IMR-90 (cell line): ENCODE data around the gene KCNJ18. TPM values are rescaled to one million over a fixed set of nuclear protein-coding genes. Genes with fewer than 3 reads are reported as not detected.

Experiments
- ATAC-seq: fragments of 200-7000 bp; cut with Tn5 transposase; 2 replicates; pipeline ENCODE4 v1.9.1; 2020; ENCODE audit warnings: low read depth, mild to moderate bottlenecking, moderate library complexity
- BruUV-seq: library from RNA; stranded (reverse); fragments of 400-500 nt; replicated peaks from 2 replicates; lab custom pipeline; 2021; lab: Mats Ljungman, UMichigan
- CTCF ChIA-PET: fragments of 300-600 bp; formaldehyde crosslinking; extraction: SDS; loops from one replicate; lab custom pipeline; 2021; ENCODE audit warnings: antibody characterized with exemption; lab: Yijun Ruan, JAX
- POLR2A ChIA-PET: fragments of 300-600 bp; sonication (Branson Sonifier 250); formaldehyde crosslinking; loops from one replicate; lab custom pipeline; 2022; ENCODE audit warnings: antibody characterized with exemption; ENCODE audit not compliant: unreplicated experiment; lab: Charles Lee
- DNase-seq: peaks from one replicate; pipeline ENCODE4 v3.0.0; 2013
- H2AFZ ChIP-seq: replicated peaks from 2 replicates; pipeline ENCODE3; 2013; ENCODE audit warnings: low read length, mild to moderate bottlenecking; ENCODE audit not compliant: poor library complexity
- H2AK5ac ChIP-seq: 2 replicates; pipeline ENCODE4 v1.6.1; 2013; ENCODE audit warnings: low read depth, low read length, inconsistent platforms
- H2AK9ac ChIP-seq: replicated peaks from 2 replicates; pipeline ENCODE3; 2013; ENCODE audit warnings: mild to moderate bottlenecking, low read depth, low read length, moderate library complexity; ENCODE audit not compliant: poor library complexity
- H2BK120ac ChIP-seq: 2 replicates; pipeline ENCODE4 v1.6.1; 2013; ENCODE audit warnings: low read depth, low read length, inconsistent platforms
- H2BK15ac ChIP-seq: 3 replicates; pipeline ENCODE4 v1.6.1; 2013; ENCODE audit warnings: low read depth, low read length, inconsistent platforms
- H2BK20ac ChIP-seq: 2 replicates; pipeline ENCODE4 v1.6.1; 2013; ENCODE audit warnings: low read depth, mild to moderate bottlenecking, inconsistent platforms, low read length, moderate library complexity
- H2BK5ac ChIP-seq: 2 replicates; pipeline ENCODE4 v1.6.1; 2013; ENCODE audit warnings: mild to moderate bottlenecking, low read depth, low read length, inconsistent platforms; ENCODE audit not compliant: poor library complexity, severe bottlenecking
- H3K14ac ChIP-seq: replicated peaks from 2 replicates; pipeline ENCODE4 v1.6.1; 2013; ENCODE audit warnings: low read depth, low read length, inconsistent platforms
- H3K18ac ChIP-seq: 2 replicates; pipeline ENCODE4 v1.6.1; 2013; ENCODE audit warnings: low read depth, low read length, control low read depth
- H3K23ac ChIP-seq: 2 replicates; pipeline ENCODE4 v1.6.1; 2013; ENCODE audit warnings: low read depth, low read length, inconsistent platforms
- H3K27ac ChIP-seq: 2 replicates; pipeline ENCODE4 v1.5.1; 2013; ENCODE audit warnings: mild to moderate bottlenecking, control low read depth, low read length; ENCODE audit not compliant: insufficient read depth
- H3K27me3 ChIP-seq: 2 replicates; pipeline ENCODE4 v1.6.1; 2013; ENCODE audit warnings: low read length; ENCODE audit not compliant: control insufficient read depth, insufficient read depth
- H3K36me3 ChIP-seq: 2 replicates; pipeline ENCODE4 v1.6.1; 2013; ENCODE audit warnings: low read length, mixed read lengths; ENCODE audit not compliant: control insufficient read depth, insufficient read depth
- H3K4ac ChIP-seq: 2 replicates; pipeline ENCODE4 v1.6.1; 2013; ENCODE audit warnings: low read depth, low read length, inconsistent platforms
- H3K4me1 ChIP-seq: 2 replicates; pipeline ENCODE4 v1.6.1; 2013; ENCODE audit warnings: low read length, mixed read lengths; ENCODE audit not compliant: control insufficient read depth, insufficient read depth
- H3K4me2 ChIP-seq: 2 replicates; pipeline ENCODE4 v1.6.1; 2013; ENCODE audit warnings: low read depth, mild to moderate bottlenecking, control low read depth, low read length, moderate library complexity
- H3K4me3 ChIP-seq: 2 replicates; pipeline ENCODE4 v1.5.1; 2013; ENCODE audit warnings: low read depth, mild to moderate bottlenecking, control low read depth, low read length, moderate library complexity; ENCODE audit not compliant: insufficient read depth
- H3K56ac ChIP-seq: 2 replicates; pipeline ENCODE4 v1.6.1; 2013; ENCODE audit warnings: low read length, inconsistent platforms; ENCODE audit not compliant: insufficient read depth; ENCODE audit errors: extremely low read depth
- H3K79me1 ChIP-seq, 2 experiments: 2 replicates each; pipeline ENCODE4 v1.6.1; 2013; ENCODE audit warnings: low read length in 2 of 2, inconsistent platforms in 1 of 2, low read depth in 1 of 2
- H3K9ac ChIP-seq: 2 replicates; pipeline ENCODE4 v1.6.1; 2013; ENCODE audit warnings: low read depth, low read length, control low read depth
- H3K9me1 ChIP-seq: 2 replicates; pipeline ENCODE4 v1.6.1; 2013; ENCODE audit warnings: low read length, inconsistent platforms; ENCODE audit not compliant: insufficient read depth
- H3K9me3 ChIP-seq: 2 replicates; pipeline ENCODE4 v1.6.1; 2013; ENCODE audit warnings: low read length; ENCODE audit not compliant: control insufficient read depth, insufficient read depth
- H4K20me1 ChIP-seq: 2 replicates; pipeline ENCODE4 v1.6.1; 2013; ENCODE audit warnings: low read length, inconsistent platforms; ENCODE audit not compliant: insufficient read depth
- H4K5ac ChIP-seq: 2 replicates; pipeline ENCODE4 v1.6.1; 2013; ENCODE audit warnings: mild to moderate bottlenecking, low read depth, low read length, control low read depth
- H4K8ac ChIP-seq, 2 experiments: 2 replicates each; pipeline ENCODE4 v1.6.1; 2013; ENCODE audit warnings: low read depth in 2 of 2, low read length in 2 of 2, control low read depth in 1 of 2, inconsistent platforms in 1 of 2
- H4K91ac ChIP-seq: 2 replicates; pipeline ENCODE4 v1.6.1; 2013; ENCODE audit warnings: low read depth, low read length, inconsistent platforms; ENCODE audit not compliant: insufficient read depth
- BHLHE40 ChIP-seq: fragments of 150-350 bp; IDR thresholded peaks from 2 replicates; pipeline ENCODE4 v1.6.1; 2016; ENCODE audit warnings: mild to moderate bottlenecking, low read depth, low read length
- CEBPB ChIP-seq: IDR thresholded peaks from 2 replicates; pipeline ENCODE4 v1.6.1; 2012; ENCODE audit warnings: low read depth, low read length, improper control_type of control experiment
- CTCF ChIP-seq: conservative IDR thresholded peaks from 2 replicates; pipeline ENCODE4 v1.5.1; 2012; ENCODE audit warnings: mild to moderate bottlenecking, low read depth, low read length, improper control_type of control experiment
- MAZ ChIP-seq: IDR thresholded peaks from 2 replicates; pipeline ENCODE4 v1.6.1; 2012; ENCODE audit warnings: low read depth, mild to moderate bottlenecking, low read length, improper control_type of control experiment, moderate library complexity, borderline replicate concordance
- NFE2L2 ChIP-seq: fragments of 150-350 bp; IDR thresholded peaks from 2 replicates; pipeline ENCODE4 v1.6.1; 2016; ENCODE audit warnings: low read depth, mild to moderate bottlenecking, low read length
- POLR2A ChIP-seq: IDR thresholded peaks from 2 replicates; pipeline ENCODE4 v1.6.1; 2012; ENCODE audit warnings: mild to moderate bottlenecking, low read depth, low read length
- RFX5 ChIP-seq: IDR thresholded peaks from 2 replicates; pipeline ENCODE4 v1.8.0; 2012; ENCODE audit warnings: low read depth, mild to moderate bottlenecking, low read length, moderate library complexity
- WGBS, 2 experiments: methylation state at CpG; one replicate each; pipeline versions ENCODE4 v1.1.5 to v1.1.7; 2013; ENCODE audit warnings: missing lambda C conversion rate in 2 of 2; ENCODE audit not compliant: insufficient read length in 1 of 2; ENCODE audit errors: extremely low coverage in 2 of 2; 5-methylcytosine and 5-hydroxymethylcytosine counted together
- dilution Hi-C: fragments of 300-500 bp; cut with HindIII; formaldehyde crosslinking; loops from one replicate; pipeline ENCODE4 v1.14.3; 2018; ENCODE audit warnings: low sequenced_read_pairs; ENCODE audit not compliant: unreplicated experiment
- in situ Hi-C: fragments of 300-500 bp; cut with MboI; formaldehyde crosslinking; loops from 3 replicates; pipeline ENCODE4 v1.14.3; 2019; ENCODE audit warnings: low sequenced_read_pairs, inconsistent platforms, mixed read lengths
- intact Hi-C: fragments of 100-400 bp; cut with micrococcal nuclease; formaldehyde crosslinking; loops from 2 replicates; pipeline ENCODE4 v1.10.0; 2022
- polyA plus RNA-seq, 3 experiments: library from polyadenylated mRNA; depleted of rRNA; stranded (reverse); fragments of >200 nt; gene quantifications; 2 replicates each; pipeline ENCODE4 v1.2.3, GENCODE V29; 2012; ENCODE audit warnings: low replicate concordance in 1 of 3
- total RNA-seq: library from RNA; depleted of rRNA; stranded (reverse); fragments of >200 nt; gene quantifications from 2 replicates; pipeline ENCODE4 v1.2.3, GENCODE V29; 2012
- TF ChIP-seq, protein P1 (sequence below): fragments of 150-350 bp; IDR thresholded peaks from 2 replicates; pipeline ENCODE4 v1.6.1; 2016; ENCODE audit warnings: low read depth, mild to moderate bottlenecking, low read length, moderate library complexity, borderline replicate concordance
- TF ChIP-seq, protein P2 (sequence below): fragments of 150-350 bp; IDR thresholded peaks from 2 replicates; pipeline ENCODE4 v1.6.1; 2017; ENCODE audit warnings: mild to moderate bottlenecking, antibody characterized with exemption, low read length, low read depth

KCNJ18 gene
- total and polyA plus RNA-seq, 2 of the 4 experiments (the other 2 are of a cell fraction) = not detected

DNA sequence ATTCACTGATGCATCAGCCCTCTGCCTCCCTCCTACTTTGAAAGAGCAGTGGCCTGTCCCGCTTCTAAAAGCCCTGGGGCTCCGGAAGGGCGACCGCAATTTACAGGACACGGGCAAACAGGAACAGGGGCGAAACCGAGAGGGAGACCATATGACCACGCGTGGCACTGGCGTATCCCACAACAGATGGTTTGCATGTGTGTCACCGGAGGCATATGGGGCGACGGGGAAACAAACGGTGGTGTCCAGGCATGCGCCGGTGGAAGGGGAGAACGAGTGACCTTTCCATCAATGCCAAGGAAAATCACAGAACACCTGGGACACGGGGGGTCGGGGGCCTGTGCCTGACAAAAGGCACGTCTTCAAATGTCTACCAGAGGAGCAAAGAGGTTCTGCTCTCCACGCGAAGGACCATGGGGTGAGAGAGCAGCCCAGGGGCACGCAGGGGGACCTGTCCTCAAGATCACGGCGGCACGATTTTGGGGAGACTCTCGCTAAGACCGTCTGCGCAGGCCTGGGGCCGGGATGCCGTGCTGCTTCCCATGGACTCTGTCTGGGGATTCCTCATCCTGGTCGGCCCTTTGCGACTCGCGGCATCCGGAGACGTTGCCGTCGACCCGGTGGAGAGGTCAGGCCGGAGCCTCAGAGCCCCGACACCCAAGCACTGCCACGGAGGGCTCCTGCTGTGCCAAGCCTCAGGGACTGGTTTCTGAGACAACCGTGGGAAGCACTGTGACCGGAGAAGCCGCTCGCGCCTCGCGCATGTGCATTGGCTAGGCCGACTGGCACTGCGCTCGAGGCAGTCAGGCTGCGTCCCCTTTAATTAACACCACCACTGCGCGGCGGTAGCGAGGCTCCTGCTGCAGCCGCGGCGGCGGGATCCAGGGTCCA, 12.8 kb upstream of the KCNJ18 start:
- no peak overlapping the region for H3K27ac ChIP-seq
- H3K36me3 ChIP-seq = no peaks in the 10 kb centered on the region
- no peak overlapping the region for H4K8ac ChIP-seq
- H2AK9ac ChIP-seq = no peak overlapping the region
- no peak for DNase-seq
- no peaks in the 10 kb centered on the region for H3K79me1 ChIP-seq
- TF ChIP-seq CEBPB = no peak
- TF ChIP-seq, protein P1, sequence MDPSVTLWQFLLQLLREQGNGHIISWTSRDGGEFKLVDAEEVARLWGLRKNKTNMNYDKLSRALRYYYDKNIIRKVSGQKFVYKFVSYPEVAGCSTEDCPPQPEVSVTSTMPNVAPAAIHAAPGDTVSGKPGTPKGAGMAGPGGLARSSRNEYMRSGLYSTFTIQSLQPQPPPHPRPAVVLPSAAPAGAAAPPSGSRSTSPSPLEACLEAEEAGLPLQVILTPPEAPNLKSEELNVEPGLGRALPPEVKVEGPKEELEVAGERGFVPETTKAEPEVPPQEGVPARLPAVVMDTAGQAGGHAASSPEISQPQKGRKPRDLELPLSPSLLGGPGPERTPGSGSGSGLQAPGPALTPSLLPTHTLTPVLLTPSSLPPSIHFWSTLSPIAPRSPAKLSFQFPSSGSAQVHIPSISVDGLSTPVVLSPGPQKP = no peak
- TF ChIP-seq POLR2A = no peak
- TF ChIP-seq MAZ = no peak
- TF ChIP-seq RFX5 = no peak
- TF ChIP-seq, protein P2, sequence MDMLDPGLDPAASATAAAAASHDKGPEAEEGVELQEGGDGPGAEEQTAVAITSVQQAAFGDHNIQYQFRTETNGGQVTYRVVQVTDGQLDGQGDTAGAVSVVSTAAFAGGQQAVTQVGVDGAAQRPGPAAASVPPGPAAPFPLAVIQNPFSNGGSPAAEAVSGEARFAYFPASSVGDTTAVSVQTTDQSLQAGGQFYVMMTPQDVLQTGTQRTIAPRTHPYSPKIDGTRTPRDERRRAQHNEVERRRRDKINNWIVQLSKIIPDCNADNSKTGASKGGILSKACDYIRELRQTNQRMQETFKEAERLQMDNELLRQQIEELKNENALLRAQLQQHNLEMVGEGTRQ = no peak
- no peak for TF ChIP-seq CTCF
- TF ChIP-seq BHLHE40 = no peak
- TF ChIP-seq NFE2L2 = no peak
- H3K4me2 ChIP-seq = no peak overlapping the region
- H2BK20ac ChIP-seq = no peak overlapping the region
- no peak overlapping the region for H3K9ac ChIP-seq
- H3K56ac ChIP-seq = no peak overlapping the region
- ATAC-seq = no peak
- H4K20me1 ChIP-seq = no peaks in the 10 kb centered on the region
- H3K4me3 ChIP-seq = no peak overlapping the region
- POLR2A ChIA-PET = no interaction called here
- intact Hi-C loops = no loop called here
- no peak overlapping the region for H4K91ac ChIP-seq
- H4K5ac ChIP-seq = no peak overlapping the region
- H2BK15ac ChIP-seq = no peak overlapping the region
- no peaks in the 10 kb centered on the region for H3K27me3 ChIP-seq
- in situ Hi-C loops = no loop called here
- H2BK120ac ChIP-seq = no peak overlapping the region
- CTCF ChIA-PET = no interaction called here
- BruUV-seq = no TSS peak
- no peak overlapping the region for H2AFZ ChIP-seq
- H3K4ac ChIP-seq = no peak overlapping the region
- no peak overlapping the region for H3K23ac ChIP-seq
- H3K14ac ChIP-seq = no peak overlapping the region
- H3K18ac ChIP-seq = no peak overlapping the region
- no peak overlapping the region for H2BK5ac ChIP-seq
- dilution Hi-C loops = no loop called here
- peaks cover 48% of the 10 kb centered on the region for H3K9me3 ChIP-seq
- 78% methylated on average over 31 of the region's 62 CpGs; no CpG with 5 or more reads in 1 of the 2 experiments for WGBS, 2 experiments
- H3K4me1 ChIP-seq = no peaks in the 10 kb centered on the region
- no peak overlapping the region for H2AK5ac ChIP-seq
- H3K9me1 ChIP-seq = no peaks in the 10 kb centered on the region
